HG02943 (cell line): ENCODE data around the gene GIPR.
"Not testable (repeated sequence)": the region's sequence is repeated elsewhere in the genome, so short reads cannot be mapped to it uniquely, and the experiment has no call there.

Experiments
- ATAC-seq: cut with Tn5 transposase; IDR thresholded peaks from one replicate; pipeline ENCODE4 v1.9.1; 2021; ENCODE audit warnings: mild to moderate bottlenecking, low read depth, moderate library complexity; ENCODE audit not compliant: unreplicated experiment

Gene GIPR

GRCh38 chr19:45687599-45687998 lies 19.6 kb downstream of the GIPR start:
- no peak for ATAC-seq

GRCh38 chr19:45691516-45692186 lies 23.6 kb downstream of the GIPR start, which contains the start of gene SNRPD2:
Gene SNRPD2 (minus strand): TSS chr19:45691953. CDS start chr19:45691888, 65 bp downstream.
- ATAC-seq: peak; percentile 52

- peak; percentile 81 for ATAC-seq
These were observed 24.4 kb downstream of the GIPR start, which contains the start of gene QPCTL for GRCh38 chr19:45692187-45693105. Gene QPCTL (plus strand): TSS chr19:45692666. CDS start chr19:45692704, 38 bp downstream.

GRCh38 chr19:45693106-45693788 lies 25.2 kb downstream of the GIPR start:
- ATAC-seq: no peak

GRCh38 chr19:45701676-45702075 lies 33.7 kb downstream of the GIPR start:
- ATAC-seq: no peak

GRCh38 chr19:45705115-45705514 lies 37.1 kb downstream of the GIPR start:
- no peak for ATAC-seq

GRCh38 chr19:45705710-45706415 lies 37.8 kb downstream of the GIPR start:
- ATAC-seq: no peak

GRCh38 chr19:45710356-45711130 lies 42.5 kb downstream of the GIPR start:
- ATAC-seq: no peak

GRCh38 chr19:45711851-45712698 lies 44.1 kb downstream of the GIPR start:
- no peak for ATAC-seq

- no peak for ATAC-seq
These were observed 44.7 kb downstream of the GIPR start for GRCh38 chr19:45712699-45713067.

GRCh38 chr19:45713141-45713540 lies 45.1 kb downstream of the GIPR start:
- no peak for ATAC-seq

GRCh38 chr19:45715139-45715538 lies 47.1 kb downstream of the GIPR start:
- no peak for ATAC-seq

- no peak for ATAC-seq
These were observed 48.5 kb downstream of the GIPR start for GRCh38 chr19:45716359-45717130.

GRCh38 chr19:45717131-45717982 lies 49.3 kb downstream of the GIPR start:
- peak; percentile 96 for ATAC-seq

GRCh38 chr19:45717983-45718650 lies 50.1 kb downstream of the GIPR start:
- no peak for ATAC-seq

GRCh38 chr19:45720065-45720464 lies 52.0 kb downstream of the GIPR start:
- not testable (repeated sequence) for ATAC-seq
